GM18526 (cell line): ENCODE measurements around the gene KIF3A.
A peak's percentile ranks its signal among the peaks of the same experiment; 100 is the strongest.

Source experiments
- POLR2A ChIP-seq: IDR thresholded peaks from 3 replicates; pipeline ENCODE4 v1.6.1; 2011; ENCODE audit not compliant: insufficient read length; ENCODE audit errors: extremely low read depth

Gene KIF3A

GRCh38 chr5:132751971-132752580 lies 14.7 kb upstream of the KIF3A start:
- TF ChIP-seq POLR2A = peak; percentile 9

GRCh38 chr5:132751444-132751843 lies 14.1 kb upstream of the KIF3A start:
- TF ChIP-seq POLR2A = no peak

GRCh38 chr5:132750471-132751230 lies 13.3 kb upstream of the KIF3A start:
- peak; percentile 33 for TF ChIP-seq POLR2A

- TF ChIP-seq POLR2A = no peak
Measured at GRCh38 chr5:132749506-132749905, 12.2 kb upstream of the KIF3A start.

DNA sequence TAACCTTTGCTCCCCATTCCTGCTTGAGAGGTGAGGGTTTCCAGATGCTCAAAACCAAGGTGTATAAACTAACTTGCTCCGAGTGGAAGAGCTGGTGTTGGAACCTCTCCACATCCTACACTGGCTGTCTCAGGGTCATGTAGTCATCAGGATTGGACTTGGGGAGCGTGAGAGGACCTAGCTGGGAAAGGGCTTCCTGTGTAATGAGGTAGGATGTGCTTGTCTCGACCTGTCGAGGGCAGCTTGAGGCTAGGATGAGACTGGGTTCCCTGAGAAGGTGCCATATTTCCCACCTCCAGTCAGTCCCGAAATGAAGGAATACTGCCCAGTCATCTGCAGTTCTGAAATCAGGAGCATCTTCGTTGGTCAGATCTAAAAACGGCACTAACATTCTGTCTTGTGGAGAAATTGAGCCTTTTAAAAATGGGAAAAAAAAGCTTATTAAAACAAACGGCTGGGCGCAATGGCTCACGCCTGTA lies 11.2 kb upstream of the KIF3A start:
- TF ChIP-seq POLR2A = no peak

DNA sequence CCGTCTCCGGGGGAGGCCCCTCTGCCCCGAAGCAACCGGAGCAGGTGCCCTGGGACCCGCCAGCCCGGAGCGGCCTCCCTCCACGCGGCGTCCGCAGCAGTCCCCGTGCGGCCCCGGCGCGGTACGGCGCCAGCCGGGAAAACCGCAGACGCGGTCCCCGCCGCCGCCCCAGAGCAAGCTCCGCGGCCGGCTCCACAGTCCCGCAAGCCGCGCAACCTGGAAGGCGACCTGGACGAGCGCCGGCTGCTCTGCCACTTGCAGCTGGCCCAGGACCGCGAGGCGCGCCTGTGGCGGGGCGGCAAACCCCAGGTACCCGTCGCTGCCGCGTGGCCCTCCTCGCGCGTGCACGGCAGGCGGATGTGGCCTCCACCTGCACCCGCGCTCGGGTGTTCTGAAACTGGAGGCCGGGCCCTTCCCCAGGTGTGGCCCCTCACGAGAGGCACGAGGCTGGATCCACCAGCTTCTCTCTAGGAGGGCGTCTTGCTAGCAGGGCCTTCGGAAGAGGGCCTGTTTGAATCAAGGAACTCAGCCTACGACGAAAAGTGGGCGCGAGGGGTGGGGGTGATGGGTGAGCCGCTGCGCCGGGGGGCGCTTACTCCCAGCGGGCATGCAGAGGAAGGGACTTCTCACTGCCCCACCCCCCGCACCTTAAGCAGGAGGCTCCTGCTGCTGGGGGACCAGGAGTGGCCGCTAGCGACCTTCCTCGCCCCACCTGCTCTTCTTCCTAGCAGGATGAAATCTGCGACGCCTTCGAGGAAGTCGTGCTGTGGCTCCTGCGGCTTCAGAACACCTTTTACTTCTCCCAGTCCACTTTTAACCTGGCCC lies 10.5 kb upstream of the KIF3A start:
- TF ChIP-seq POLR2A = no peak

DNA sequence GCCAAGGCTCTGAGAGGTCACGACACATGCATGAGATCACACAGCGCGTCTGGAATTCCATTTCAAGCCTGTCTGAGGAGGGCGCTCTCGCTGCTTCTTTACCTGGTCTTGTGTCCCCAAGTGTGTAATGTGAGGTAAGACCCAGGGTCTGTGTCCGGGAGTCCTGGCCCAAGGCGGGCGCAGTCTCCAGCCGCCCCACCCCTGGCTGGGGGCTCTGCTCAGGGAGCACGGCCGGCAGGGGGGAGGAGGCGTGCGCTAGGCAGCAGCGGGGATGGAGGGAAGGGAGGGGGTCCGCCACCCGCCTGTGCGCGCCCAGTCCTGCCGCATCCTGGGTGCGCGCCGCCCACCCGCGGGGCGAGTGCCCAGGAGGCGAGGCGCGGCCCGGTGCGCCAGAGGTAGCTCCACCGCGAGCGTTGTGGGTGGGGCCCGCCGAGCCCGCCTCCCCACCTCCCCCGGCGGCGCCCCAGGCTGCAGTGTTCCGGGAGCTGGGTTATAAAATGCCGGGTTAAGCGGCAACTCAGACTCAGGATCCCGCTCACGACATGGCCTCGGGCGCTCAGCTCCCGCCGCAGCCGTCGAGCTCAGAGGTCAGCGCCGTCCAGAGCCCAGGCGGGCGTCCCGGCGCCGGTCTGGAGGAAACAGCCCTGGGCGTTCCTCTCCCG lies 9.7 kb upstream of the KIF3A start, which contains the start of gene CCNI2:
CCNI2 (plus strand) TSS at position 473 of the 662 bp plus-strand sequence; CDS start at position 543, 70 bp downstream.
- peak; percentile 58 for TF ChIP-seq POLR2A

GRCh38 chr5:132746592-132746953 lies 9.2 kb upstream of the KIF3A start:
- TF ChIP-seq POLR2A = no peak

- TF ChIP-seq POLR2A = no peak
Measured at GRCh38 chr5:132744659-132745058, 7.3 kb upstream of the KIF3A start.

- no peak for TF ChIP-seq POLR2A
Measured at GRCh38 chr5:132742626-132743025, 5.3 kb upstream of the KIF3A start.

GRCh38 chr5:132742158-132742557 lies 4.8 kb upstream of the KIF3A start:
- TF ChIP-seq POLR2A = no peak

- no peak for TF ChIP-seq POLR2A
Measured at GRCh38 chr5:132739232-132739631, 1.9 kb upstream of the KIF3A start.

- TF ChIP-seq POLR2A = no peak
Measured at GRCh38 chr5:132737982-132738681, 786 bp upstream of the KIF3A start.

DNA sequence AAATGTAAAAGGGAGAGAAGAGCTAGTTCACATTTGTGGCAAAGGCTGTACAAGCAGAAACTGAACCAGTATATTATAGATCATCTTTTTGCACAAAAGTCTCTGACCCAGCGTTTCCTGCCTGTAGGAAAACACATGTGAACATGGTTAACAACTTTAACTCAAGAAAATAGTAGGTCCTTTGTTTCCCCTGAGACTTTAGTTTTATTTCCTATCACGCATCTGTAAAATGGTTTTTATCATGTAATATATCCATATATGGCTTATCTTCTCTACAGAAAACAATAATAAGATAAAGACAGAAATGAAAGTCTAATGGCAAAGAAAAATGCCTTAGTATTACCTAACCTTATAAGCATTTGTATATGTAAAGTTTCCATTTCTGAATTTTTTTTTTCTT lies 2.7 kb downstream of the KIF3A start:
- no peak for TF ChIP-seq POLR2A
